ENCODE data around the gene NOTCH3.

The NOTCH3 gene

DNA sequence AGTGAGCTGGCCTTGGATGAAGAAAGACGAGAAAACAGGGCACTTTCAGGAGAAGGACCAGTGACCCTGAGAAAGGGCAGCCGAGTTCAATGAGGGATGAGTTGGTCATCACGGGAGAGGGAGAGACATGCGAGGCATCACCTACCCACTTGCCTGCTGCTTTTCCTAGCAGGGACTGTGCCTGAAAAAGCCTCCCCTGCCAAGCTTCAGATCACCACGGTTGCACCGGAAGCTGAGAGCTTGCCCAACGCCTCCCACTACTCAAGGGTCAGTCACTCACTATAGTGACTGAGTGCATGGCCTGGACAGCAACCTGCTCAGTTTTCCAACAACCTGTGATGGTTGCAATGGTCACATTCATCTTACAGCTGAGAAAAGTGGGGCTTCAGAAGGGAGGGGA, 44.0 kb upstream of the NOTCH3 start:
- Histone ChIP-seq H3K9ac (ENCODE audit: low read depth, low read length) (no peak overlapping the region), H3K4me2 (ENCODE audit: insufficient read depth, low read length) (no peak overlapping the region), H3K79me2 (ENCODE audit: insufficient read depth, low read length) (peaks cover 31% of the 10 kb centered on the region), H3K27ac (ENCODE audit: low read length) (no peak overlapping the region), H2AFZ (ENCODE audit: low read depth, low read length) (no peak overlapping the region), H3K36me3 (ENCODE audit: insufficient read depth, low read length) (peaks cover 95% of the 10 kb centered on the region), H3K9me3 (ENCODE audit: insufficient read depth, low read length, severe bottlenecking) (no peaks in the 10 kb centered on the region), H3K4me1 (ENCODE audit: insufficient read depth, low read length) (no peaks in the 10 kb centered on the region), H4K20me1 (ENCODE audit: insufficient read depth, low read length) (peaks cover 87% of the 10 kb centered on the region), H3K27me3 (ENCODE audit: insufficient read depth, low read length, poor library complexity) (no peaks in the 10 kb centered on the region), H3K4me3 (ENCODE audit: low read depth in 1 of 2, low read length in 2 of 2) (no peak overlapping the region)
- no peak for ATAC-seq (ENCODE audit: insufficient read depth, low read depth)
- TF ChIP-seq EZH2 (IDR thresholded peaks at IDR 0.05; ENCODE audit: borderline replicate concordance, low read depth, low read length, severe bottlenecking): no peak
- TF ChIP-seq, protein P1, sequence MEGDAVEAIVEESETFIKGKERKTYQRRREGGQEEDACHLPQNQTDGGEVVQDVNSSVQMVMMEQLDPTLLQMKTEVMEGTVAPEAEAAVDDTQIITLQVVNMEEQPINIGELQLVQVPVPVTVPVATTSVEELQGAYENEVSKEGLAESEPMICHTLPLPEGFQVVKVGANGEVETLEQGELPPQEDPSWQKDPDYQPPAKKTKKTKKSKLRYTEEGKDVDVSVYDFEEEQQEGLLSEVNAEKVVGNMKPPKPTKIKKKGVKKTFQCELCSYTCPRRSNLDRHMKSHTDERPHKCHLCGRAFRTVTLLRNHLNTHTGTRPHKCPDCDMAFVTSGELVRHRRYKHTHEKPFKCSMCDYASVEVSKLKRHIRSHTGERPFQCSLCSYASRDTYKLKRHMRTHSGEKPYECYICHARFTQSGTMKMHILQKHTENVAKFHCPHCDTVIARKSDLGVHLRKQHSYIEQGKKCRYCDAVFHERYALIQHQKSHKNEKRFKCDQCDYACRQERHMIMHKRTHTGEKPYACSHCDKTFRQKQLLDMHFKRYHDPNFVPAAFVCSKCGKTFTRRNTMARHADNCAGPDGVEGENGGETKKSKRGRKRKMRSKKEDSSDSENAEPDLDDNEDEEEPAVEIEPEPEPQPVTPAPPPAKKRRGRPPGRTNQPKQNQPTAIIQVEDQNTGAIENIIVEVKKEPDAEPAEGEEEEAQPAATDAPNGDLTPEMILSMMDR (IDR thresholded peaks at IDR 0.05; ENCODE audit: borderline replicate concordance, extremely low read depth, low read length, poor library complexity, severe bottlenecking): no peak
- DNase-seq: no peak

DNA sequence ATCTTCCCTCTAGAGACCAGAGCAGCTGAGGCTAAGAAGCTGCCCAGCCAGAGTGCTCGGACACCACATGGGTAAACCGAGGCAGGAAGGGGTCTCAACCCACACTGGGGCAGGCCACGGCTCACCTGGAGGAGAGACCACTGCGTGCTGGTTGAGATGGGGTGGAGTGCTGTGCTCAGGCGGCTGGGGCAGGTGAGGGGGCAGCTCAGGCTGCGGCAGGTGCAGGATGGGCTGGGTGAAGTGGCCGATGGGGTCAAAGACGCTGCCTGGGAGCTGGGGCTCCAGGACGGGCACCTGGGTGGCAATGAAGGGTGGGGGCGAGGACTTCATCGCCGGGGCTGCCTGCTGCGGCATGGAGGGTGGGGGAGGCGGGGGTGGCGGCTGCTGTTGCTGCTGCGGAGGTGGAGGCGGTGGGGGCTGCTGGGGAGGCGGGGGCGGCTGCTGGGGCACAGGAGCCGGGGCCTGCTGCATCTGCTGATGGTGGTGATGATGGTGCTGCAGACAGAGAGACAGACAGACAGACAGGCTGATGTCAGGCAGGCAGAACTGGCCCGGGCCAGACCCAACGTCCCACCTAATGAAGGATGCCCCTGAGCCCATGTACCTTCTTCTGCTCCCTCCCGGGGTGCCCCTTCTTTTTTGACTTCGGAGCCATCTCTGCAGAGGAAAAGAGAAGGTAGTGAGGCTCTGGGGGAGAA, 43.5 kb upstream of the NOTCH3 start:
- peaks cover 85% of the 10 kb centered on the region for H4K20me1 ChIP-seq (ENCODE audit: insufficient read depth, low read length)
- no peak overlapping the region for H3K27ac ChIP-seq (ENCODE audit: low read length)
- H3K9me3 ChIP-seq (ENCODE audit: insufficient read depth, low read length, severe bottlenecking): no peaks in the 10 kb centered on the region
- no peaks in the 10 kb centered on the region for H3K27me3 ChIP-seq (ENCODE audit: insufficient read depth, low read length, poor library complexity)
- no peak overlapping the region for H3K4me2 ChIP-seq (ENCODE audit: insufficient read depth, low read length)
- ATAC-seq (ENCODE audit: insufficient read depth, low read depth) (no peak), DNase-seq (no peak)
- TF ChIP-seq, protein P1 (IDR thresholded peaks at IDR 0.05; ENCODE audit: borderline replicate concordance, extremely low read depth, low read length, poor library complexity, severe bottlenecking): no peak
- no peak for TF ChIP-seq EZH2 (IDR thresholded peaks at IDR 0.05; ENCODE audit: borderline replicate concordance, low read depth, low read length, severe bottlenecking)
- no peak overlapping the region for H3K9ac ChIP-seq (ENCODE audit: low read depth, low read length)
- peaks cover 95% of the 10 kb centered on the region for H3K36me3 ChIP-seq (ENCODE audit: insufficient read depth, low read length)
- H3K4me1 ChIP-seq (ENCODE audit: insufficient read depth, low read length): no peaks in the 10 kb centered on the region
- peaks cover 25% of the 10 kb centered on the region for H3K79me2 ChIP-seq (ENCODE audit: insufficient read depth, low read length)
- H3K4me3 ChIP-seq (ENCODE audit: low read depth in 1 of 2, low read length in 2 of 2): no peak overlapping the region
- H2AFZ ChIP-seq (ENCODE audit: low read depth, low read length): no peak overlapping the region

DNA sequence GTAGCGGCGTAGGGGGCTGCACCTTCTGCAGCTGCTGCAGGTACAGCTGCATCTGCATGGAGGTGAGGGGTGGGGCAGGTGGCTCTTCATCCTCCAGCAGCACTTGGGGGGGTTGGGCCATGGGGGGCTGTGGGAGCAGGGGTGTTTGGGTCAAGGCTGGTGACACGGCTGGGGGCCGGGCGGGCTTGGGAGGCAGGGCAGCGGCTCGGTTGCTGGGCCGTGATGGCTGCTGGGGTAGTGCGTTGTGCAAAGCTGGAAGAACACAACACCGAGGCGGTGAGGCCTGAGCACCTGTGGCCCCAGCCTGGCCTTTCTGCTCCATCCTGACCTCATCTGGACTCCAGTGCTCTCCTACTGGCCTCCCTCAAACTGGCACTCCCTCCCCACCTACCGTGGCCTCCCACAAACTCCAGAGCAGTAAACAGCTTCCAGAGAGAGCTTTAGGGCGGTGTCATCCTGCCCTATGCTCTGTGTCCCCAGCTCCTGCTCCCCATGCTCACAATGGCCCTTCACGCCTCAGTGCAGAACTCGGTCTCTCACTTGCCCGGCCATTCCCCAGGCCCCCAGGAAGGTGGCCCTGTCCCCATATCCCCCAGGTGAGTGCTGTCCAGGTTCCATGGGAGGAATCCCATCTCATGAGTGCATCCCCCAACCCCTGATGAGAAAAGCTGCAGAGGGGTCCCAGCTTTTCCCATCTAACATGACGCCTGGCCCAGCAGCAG, 42.6 kb upstream of the NOTCH3 start:
- Histone ChIP-seq H3K4me1 (ENCODE audit: insufficient read depth, low read length) (no peaks in the 10 kb centered on the region), H2AFZ (ENCODE audit: low read depth, low read length) (no peak overlapping the region), H4K20me1 (ENCODE audit: insufficient read depth, low read length) (peaks cover 77% of the 10 kb centered on the region), H3K9me3 (ENCODE audit: insufficient read depth, low read length, severe bottlenecking) (no peaks in the 10 kb centered on the region), H3K36me3 (ENCODE audit: insufficient read depth, low read length) (peaks cover 95% of the 10 kb centered on the region), H3K4me2 (ENCODE audit: insufficient read depth, low read length) (no peak overlapping the region), H3K4me3 (ENCODE audit: low read depth in 1 of 2, low read length in 2 of 2) (no peak overlapping the region), H3K27me3 (ENCODE audit: insufficient read depth, low read length, poor library complexity) (no peaks in the 10 kb centered on the region), H3K9ac (ENCODE audit: low read depth, low read length) (no peak overlapping the region), H3K79me2 (ENCODE audit: insufficient read depth, low read length) (peaks cover 17% of the 10 kb centered on the region), H3K27ac (ENCODE audit: low read length) (no peak overlapping the region)
- TF ChIP-seq EZH2 (IDR thresholded peaks at IDR 0.05; ENCODE audit: borderline replicate concordance, low read depth, low read length, severe bottlenecking): no peak
- TF ChIP-seq, protein P1 (IDR thresholded peaks at IDR 0.05; ENCODE audit: borderline replicate concordance, extremely low read depth, low read length, poor library complexity, severe bottlenecking): no peak
- DNase-seq (no peak), ATAC-seq (ENCODE audit: insufficient read depth, low read depth) (no peak)
